ENCODE results near the gene HS1BP3.

HS1BP3 gene

GRCh38 chr2:20643060-20643459, 7.8 kb downstream of the HS1BP3 start:
- no peak for DNase-seq

DNA sequence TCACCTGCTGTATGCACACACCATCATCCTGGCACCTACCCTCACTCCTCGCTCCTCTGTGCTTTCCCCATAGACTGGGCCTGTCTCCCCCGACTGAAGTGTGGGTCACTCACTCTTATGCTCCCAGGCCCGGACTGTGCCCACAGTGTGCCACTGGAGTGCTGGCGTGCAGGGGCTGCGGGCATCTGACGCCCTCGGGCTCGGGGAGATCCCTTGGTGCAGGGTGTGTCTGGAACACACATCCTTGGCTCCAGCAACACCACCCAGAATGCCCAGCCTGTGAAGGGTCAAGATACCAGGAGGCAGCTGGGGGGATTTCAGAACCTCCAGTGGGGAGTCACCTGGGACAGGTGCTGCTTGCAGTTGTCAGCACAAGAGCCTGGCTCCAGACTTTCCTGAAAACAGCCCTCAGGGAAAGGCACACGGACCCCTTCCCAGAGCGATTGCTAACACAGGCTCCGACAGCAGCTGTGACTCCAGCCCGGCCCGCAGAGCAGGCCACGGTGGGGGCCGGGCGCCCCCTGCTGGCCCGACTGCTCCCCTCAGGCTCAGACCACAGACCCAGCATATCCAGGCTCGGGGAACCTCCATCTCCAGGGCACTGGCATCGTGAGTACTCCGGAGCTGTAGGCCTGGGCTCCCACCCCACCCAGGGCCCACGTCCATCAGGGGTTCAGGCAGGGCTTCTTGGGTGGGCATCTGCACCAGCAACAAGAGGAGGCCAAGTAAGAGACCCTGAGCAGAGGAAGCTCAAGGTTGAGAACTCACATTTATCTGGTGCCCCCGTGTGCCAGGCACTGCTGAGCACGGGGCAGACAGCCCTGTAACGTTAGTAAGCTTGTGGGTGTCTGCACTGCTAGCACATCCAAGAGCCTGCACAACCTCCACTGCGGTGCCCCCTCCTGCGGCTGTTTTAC, 8.6 kb downstream of the HS1BP3 start:
- peak; percentile 44 for DNase-seq

GRCh38 chr2:20641123-20641985, 9.5 kb downstream of the HS1BP3 start:
- DNase-seq, result no peak

DNA sequence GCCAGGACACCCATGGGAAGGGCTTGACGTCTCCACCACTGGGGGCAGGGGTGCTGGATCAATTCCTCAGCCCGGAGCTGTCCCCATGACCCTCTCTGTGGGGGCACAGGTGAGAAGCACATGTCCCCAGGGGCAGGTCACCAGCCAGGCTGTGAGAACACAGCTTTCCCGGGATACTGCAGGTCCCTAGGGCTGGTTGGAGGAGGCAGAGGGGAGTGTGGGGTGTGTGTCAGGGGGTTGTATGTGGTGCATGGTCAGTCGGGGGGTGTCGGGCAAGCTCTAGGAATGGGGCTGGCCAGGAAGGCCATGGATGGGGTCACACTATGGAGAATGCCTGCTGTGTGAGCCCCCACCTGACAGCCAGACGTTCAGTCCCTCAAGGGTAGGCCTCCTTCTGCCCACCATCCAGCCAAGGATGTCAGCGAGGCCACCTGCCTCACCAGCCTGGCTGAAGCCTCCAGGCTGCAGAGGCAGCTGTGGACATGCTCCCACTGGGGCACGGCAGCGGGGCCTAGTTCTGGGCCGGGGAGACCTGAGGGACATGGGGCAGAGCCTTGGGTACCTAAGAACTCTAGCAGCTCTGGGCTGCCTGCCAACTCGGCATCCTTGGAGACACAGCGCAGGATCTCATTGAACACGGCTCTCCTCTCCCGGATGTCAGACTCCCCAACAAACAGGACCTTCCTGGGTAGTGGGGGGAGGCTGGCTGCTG, 10.3 kb downstream of the HS1BP3 start:
- DNase-seq, result no peak

DNA sequence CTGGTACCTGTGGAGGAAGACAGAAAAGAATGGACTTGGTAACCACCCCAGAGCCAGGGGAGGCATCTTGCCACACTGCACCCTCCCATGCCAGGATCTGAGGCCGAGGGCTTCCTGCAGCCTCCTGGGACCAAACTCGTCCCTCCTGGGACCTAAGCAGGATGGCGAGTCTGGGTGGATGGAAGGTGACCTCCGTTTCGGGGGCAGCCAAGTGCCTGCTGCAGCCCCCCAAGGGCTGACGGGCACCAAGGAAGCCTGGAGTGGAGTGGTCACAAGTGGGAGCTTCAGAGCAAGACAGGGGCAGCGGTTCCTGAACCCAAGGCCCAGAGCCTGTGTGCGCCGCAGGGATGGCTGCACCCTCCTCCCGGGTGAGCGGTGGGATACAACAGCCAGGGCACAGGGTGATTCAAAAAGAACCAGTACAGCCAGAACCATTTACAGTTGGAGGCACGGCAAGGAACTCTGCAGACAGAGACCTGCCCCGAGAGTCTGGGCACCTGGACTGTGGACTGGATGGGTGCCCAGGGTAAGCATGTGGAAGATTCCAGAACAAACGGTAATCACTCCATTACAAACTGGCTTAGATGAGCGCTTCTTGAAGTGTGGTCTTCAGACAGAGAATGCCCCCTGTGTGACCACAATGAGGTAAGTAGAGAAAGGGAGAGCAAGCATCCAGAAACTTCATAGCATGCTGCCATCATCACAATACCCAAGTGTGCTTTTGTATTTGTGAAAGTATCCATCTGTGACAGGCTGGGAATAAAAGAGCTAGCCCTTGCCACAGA, 12.1 kb downstream of the HS1BP3 start:
- no peak for DNase-seq

DNA sequence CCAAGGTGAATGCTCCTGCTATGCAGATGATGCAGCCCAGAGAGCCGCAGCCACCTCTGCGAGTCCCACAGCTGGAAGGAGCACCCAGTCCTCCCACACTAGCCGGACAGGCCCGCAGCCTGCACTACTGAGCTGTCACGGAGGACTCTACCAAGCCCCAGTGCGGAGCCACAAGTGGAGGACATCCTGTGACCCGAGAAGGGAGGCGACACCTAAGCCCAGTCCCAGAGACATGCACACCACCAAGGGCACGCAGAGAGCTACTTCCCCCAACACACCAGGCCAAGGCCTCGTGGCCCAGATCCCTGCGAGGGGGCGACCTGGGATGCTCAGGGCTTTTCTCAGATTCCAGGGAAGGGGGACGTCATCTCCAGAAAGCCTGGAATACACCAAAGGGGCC, 12.9 kb downstream of the HS1BP3 start:
- DNase-seq, result no peak

GRCh38 chr2:20637147-20637546, 13.8 kb downstream of the HS1BP3 start:
- DNase-seq, result no peak

DNA sequence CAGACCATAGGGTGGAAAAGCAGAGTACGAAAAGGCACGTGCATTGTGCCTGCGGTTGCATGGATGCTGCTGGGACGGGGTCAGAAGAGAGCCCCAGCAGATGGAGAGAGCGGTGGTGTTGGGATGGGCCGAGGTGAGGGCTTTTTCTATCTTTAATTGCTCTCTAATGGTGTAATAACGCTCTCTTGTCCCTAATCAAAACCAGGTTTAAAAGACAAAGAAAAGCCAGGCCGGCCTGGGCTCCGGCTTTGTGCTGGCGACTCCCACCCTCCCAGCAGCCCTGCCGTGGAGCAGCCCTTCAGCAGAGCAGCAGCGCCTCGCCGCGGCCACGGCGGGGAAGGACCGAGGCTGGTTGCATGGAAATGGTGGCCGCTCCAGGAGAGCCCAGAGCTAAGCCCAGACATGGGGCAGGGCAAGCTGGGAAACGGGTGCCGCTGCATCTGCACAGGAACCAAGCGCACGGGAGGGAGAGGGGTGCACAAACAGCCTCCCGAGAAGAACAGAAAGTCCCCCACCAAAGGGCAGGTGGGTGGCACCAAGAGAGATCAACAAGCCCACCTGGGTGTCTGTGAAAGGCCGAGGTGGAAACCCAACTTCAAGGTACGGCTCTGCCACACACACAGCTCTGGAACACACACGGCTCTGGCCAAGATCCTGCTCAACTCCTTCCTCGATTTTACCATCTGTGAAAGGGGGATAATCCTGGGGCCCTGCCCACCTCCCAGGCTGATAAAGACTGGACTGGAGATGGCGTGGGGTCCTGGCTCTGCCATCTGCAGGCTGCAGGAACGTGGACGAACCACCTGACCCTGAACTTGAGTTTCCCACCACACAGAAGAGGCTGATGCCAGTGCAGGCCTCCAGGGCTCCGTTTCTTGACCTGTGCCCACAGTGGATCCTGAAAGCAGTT, 15.0 kb downstream of the HS1BP3 start:
- DNase-seq, result peak; percentile 75

- DNase-seq, result peak; percentile 24
Observed at GRCh38 chr2:20635113-20635510, 15.8 kb downstream of the HS1BP3 start.

- DNase-seq, result no peak
Observed at GRCh38 chr2:20634507-20635112, 16.3 kb downstream of the HS1BP3 start.

GRCh38 chr2:20633794-20634506, 16.9 kb downstream of the HS1BP3 start:
- DNase-seq, result peak; percentile 46

DNA sequence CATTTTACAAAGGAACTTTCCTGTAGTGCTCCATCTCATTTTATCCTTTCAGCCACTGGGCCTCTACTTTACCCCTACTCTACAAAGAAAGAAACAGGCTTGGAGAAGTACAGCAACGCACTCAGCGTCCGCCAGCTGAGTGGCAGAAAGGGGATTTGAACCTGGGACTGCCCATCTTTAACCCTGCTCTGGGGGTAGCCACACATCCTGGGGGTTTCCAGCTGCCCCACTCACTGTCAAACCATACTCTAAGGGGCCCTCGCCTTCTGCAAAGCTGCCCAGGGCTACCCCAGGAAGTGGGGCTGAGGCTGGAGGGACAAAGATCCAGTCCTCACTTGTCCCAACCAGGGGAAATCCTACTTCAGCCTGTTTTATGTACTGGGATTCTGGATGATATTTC, 17.9 kb downstream of the HS1BP3 start:
- no peak for DNase-seq

GRCh38 chr2:20632446-20632990, 18.4 kb downstream of the HS1BP3 start:
- no peak for DNase-seq

DNA sequence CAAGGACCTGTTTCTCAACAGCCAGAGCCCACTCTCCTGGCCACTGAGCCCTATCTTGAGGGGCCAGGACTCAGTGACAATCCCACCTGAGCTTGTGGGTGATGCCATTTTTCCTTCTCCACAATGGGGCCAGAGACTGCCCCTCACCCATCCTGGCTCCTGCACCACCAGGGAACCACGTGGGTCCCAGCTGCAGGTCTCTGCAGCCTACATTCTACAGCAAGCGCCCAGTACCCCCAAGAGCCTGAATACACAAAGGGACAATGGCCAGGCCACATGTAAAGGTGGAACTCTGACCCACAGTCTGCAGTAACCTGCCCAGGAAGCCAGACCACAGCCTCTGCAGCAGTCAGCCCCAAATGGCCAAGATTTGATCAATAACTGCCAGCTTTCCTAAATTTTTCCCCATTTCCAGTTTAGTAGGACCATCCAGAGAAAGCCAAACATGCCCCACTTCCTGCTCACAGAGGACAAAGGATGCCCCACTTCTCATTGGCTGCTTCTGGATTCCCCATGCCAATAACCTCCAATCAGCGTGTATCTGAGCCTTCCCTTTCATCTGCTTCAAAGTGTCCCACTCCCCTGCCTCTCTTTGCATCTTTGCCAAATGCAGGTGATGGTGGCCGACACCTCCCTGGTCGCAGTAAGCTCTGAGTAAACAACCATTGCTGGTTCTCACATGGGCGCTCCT, 19.1 kb downstream of the HS1BP3 start:
- no peak for DNase-seq

DNA sequence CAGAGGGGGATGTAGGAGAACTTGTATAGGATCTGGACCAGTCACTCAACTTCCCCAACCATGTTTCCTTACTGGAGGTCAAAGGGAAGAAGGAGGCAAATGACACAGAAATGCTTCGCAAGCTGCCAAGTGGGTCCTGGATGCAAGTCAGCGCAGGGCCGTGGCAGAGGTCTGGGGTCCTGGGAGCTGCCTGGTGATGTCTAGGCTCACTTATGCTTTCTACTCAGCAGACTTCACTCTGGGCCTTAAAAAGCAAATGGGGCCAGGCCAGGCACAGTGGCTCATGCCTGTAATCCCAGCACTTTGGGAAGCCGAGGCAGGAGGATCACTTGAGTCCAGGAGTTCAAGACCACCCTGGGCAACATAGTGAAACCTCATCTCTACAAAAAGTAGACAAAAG, 19.9 kb downstream of the HS1BP3 start:
- DNase-seq, result no peak

DNA sequence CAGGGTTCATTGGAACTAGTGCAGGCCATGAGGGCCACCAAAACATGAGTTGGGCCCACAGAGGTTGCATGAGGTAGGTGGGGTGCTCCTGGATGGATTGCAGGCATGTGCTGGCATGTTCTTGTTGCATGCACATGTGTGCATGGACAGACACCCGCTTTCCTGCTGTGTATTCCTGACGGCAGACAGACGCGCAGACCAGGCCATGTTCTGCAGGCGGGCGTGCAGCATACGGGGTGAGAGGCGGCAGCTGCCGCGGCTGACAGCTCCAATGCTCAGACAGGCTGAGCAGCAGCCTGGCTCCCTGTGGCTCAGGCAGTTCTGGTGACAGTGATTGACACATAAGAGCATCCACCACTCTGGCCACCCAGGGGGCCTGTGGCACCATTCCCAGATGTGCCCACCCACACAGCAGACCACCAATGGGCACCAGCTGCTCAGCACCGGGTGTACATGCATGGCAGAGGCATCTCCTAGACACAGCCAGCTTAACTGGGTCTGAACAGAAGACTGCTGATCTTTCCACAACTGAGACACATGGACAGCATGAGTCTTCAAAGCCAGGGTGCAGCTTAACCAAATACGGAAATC, 21.2 kb downstream of the HS1BP3 start:
- DNase-seq, result no peak

GRCh38 chr2:20629181-20629580, 21.7 kb downstream of the HS1BP3 start:
- no peak for DNase-seq

- DNase-seq, result no peak
Observed at GRCh38 chr2:20627712-20628380, 23.1 kb downstream of the HS1BP3 start.

All from NCI-H510A (cell line).